ENCODE measurements around the gene HS3ST3A1.

The HS3ST3A1 gene

DNA sequence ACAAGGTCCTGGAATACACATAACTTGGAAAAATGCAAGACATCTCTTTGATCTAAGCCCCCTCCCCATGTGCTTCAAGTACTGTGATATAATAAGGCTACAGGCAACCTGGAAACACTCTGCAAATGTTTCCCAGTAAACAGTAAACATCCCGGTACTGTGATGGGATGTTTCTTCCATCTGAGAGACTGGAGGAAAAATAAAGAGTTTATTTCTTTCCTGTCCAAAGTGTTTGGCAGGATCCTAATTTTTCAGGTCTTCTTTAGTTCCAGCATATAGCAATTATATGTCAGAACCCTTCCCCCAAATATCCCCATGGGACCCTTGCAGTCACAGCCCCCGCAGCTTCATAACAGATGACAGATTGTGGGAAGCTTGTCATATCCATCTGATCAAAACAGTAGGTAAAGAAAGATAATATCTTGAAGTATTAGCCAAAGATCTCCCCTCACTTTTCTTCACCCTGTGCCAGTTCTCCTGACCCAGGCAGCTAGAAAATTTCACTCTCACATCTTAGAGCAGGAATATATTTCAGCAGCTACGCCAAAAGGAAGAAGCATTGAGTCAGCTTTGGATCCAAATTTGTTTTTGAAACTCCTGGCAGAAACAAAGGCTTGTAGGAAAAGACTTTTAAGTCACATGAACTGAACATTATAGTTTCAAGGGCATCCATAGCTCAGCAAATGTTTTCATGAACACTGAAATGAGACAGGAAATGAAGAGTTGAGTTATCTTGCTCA, 141.3 kb downstream of the HS3ST3A1 start:
- Histone ChIP-seq H3K36me3 (ENCODE audit: control insufficient read depth, insufficient read depth, low read length) (no peaks in the 10 kb centered on the region), H3K27me3 (replicated peaks; ENCODE audit: control insufficient read depth, insufficient read depth, low read length, poor library complexity, severe bottlenecking) (no peaks in the 10 kb centered on the region), H3K4me1 (ENCODE audit: control insufficient read depth, insufficient read depth, low read length, poor library complexity, severe bottlenecking) (no peaks in the 10 kb centered on the region), H3K4me3 (ENCODE audit: insufficient read depth, low read depth, low read length, poor library complexity, severe bottlenecking) (no peak overlapping the region), H3K9me3 (ENCODE audit: control insufficient read depth, low read length) (no peaks in the 10 kb centered on the region), H3K27ac (ENCODE audit: insufficient read depth, low read length, poor library complexity, severe bottlenecking) (no peak overlapping the region)
- DNase-seq = no peak

DNA sequence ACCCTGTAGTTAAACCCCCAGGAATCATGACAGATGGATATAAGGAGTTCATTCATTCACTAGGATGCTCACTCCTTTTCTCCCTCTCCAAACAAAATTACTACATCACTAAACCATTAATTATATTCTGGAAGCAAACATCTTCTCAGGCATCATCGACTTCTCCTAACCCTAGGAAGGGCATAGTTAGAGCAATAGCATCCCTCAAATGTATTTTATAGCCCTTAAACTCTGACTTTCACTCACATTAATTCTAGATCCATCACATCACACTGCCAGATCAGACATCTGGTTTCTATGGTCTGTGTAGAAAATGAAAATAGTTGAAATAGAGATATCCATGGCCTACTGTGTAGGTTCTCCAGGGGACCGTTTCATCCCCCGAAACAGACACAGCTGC, 143.9 kb downstream of the HS3ST3A1 start:
- no peak for DNase-seq

More for the DNA sequence above, 143.9 kb downstream of the HS3ST3A1 start:
- Histone ChIP-seq H3K36me3 (ENCODE audit: control insufficient read depth, insufficient read depth, low read length) (no peaks in the 10 kb centered on the region), H3K4me3 (ENCODE audit: insufficient read depth, low read depth, low read length, poor library complexity, severe bottlenecking) (no peak overlapping the region), H3K27me3 (replicated peaks; ENCODE audit: control insufficient read depth, insufficient read depth, low read length, poor library complexity, severe bottlenecking) (no peaks in the 10 kb centered on the region), H3K4me1 (ENCODE audit: control insufficient read depth, insufficient read depth, low read length, poor library complexity, severe bottlenecking) (no peaks in the 10 kb centered on the region), H3K27ac (ENCODE audit: insufficient read depth, low read length, poor library complexity, severe bottlenecking) (no peak overlapping the region), H3K9me3 (ENCODE audit: control insufficient read depth, low read length) (no peaks in the 10 kb centered on the region)

All from effector memory CD4-positive, alpha-beta T cell (primary cell).